K562 (cell line): ENCODE measurements around the gene NKAIN1. TPM values are rescaled to one million over a fixed set of nuclear protein-coding genes. Genes with fewer than 3 reads are reported as not detected.

Experiments used
- ARID1B ChIP-seq: fragments of 450-650 bp; IDR thresholded peaks from 2 replicates; pipeline ENCODE4 v1.6.1; 2016; ENCODE audit warnings: antibody characterized with exemption, mild to moderate bottlenecking, inconsistent platforms
- CTCF ChIP-seq, 3 experiments: IDR thresholded peaks in 2 of 3; conservative IDR thresholded peaks in 1 of 3; 2 replicates each; pipeline ENCODE4 v1.5.1; 2011 to 2012; ENCODE audit warnings: low read length in 3 of 3, mild to moderate bottlenecking in 3 of 3, control low read depth in 2 of 3, improper control_type of control experiment in 1 of 3, inconsistent platforms in 1 of 3, low read depth in 1 of 3, mixed read lengths in 1 of 3, moderate library complexity in 1 of 3; ENCODE audit not compliant: insufficient read depth in 2 of 3
- DLX4 ChIP-seq: fragments of 250-450 bp; sonication (Bioruptor Pico); IDR thresholded peaks from 2 replicates; pipeline ENCODE4 v1.6.1; 2021; ENCODE audit warnings: mild to moderate bottlenecking
- E2F8 ChIP-seq: fragments of 450-650 bp; IDR thresholded peaks from 2 replicates; pipeline ENCODE4 v1.7.1; 2018; ENCODE audit warnings: mild to moderate bottlenecking, low read depth; ENCODE audit not compliant: partially characterized antibody
- ELK1 ChIP-seq: sonication (generic); formaldehyde crosslinking; IDR thresholded peaks from 2 replicates; pipeline ENCODE4 v1.8.1; 2022; ENCODE audit warnings: missing genetic modification reagents
- HDAC2 ChIP-seq: fragments of 450-650 bp; IDR thresholded peaks from 2 replicates; pipeline ENCODE4 v1.6.1; 2016; ENCODE audit warnings: mild to moderate bottlenecking
- MNT ChIP-seq, 2 experiments: fragments of 450-650 bp; conservative IDR thresholded peaks; 2 replicates each; pipeline ENCODE4 v1.6.1; 2017; ENCODE audit warnings: mild to moderate bottlenecking in 2 of 2, moderate library complexity in 2 of 2
- RBM15 ChIP-seq: fragments of 200-400 bp; formaldehyde crosslinking; IDR thresholded peaks from 2 replicates; pipeline ENCODE4 v1.6.1; 2018; ENCODE audit warnings: mild to moderate bottlenecking, low read length, moderate library complexity; ENCODE audit not compliant: insufficient read depth
- SNAPC5 ChIP-seq: fragments of 250-450 bp; sonication (Bioruptor Pico); IDR thresholded peaks from 2 replicates; pipeline ENCODE4 v1.8.0; 2021; ENCODE audit warnings: moderate library complexity, mild to moderate bottlenecking, inconsistent platforms
- SNIP1 ChIP-seq: fragments of 450-650 bp; IDR thresholded peaks from 2 replicates; pipeline ENCODE4 v1.7.1; 2017; ENCODE audit warnings: low read depth, mild to moderate bottlenecking
- TBL1XR1 ChIP-seq, 2 experiments: IDR thresholded peaks; 2 replicates each; pipeline ENCODE4 v1.6.1; 2012; ENCODE audit warnings: improper control_type of control experiment in 2 of 2, low read length in 2 of 2, mild to moderate bottlenecking in 1 of 2
- TFAM ChIP-seq: fragments of 250-450 bp; sonication (Bioruptor Pico); conservative IDR thresholded peaks from 2 replicates; pipeline ENCODE4 v1.5.0; 2021; ENCODE audit warnings: mild to moderate bottlenecking, moderate library complexity
- XRCC5 ChIP-seq: fragments of 200-400 bp; formaldehyde crosslinking; IDR thresholded peaks from 2 replicates; pipeline ENCODE4 v1.6.1; 2017; ENCODE audit warnings: low read depth, mild to moderate bottlenecking, low read length
- ZNF518B ChIP-seq: fragments of 250-450 bp; sonication (Bioruptor Pico); IDR thresholded peaks from 2 replicates; pipeline ENCODE4 v1.5.0; 2021; ENCODE audit warnings: mild to moderate bottlenecking, moderate library complexity
- ZSCAN29 ChIP-seq: fragments of 450-650 bp; IDR thresholded peaks from 2 replicates; pipeline ENCODE4 v1.6.1; 2017
- polyA plus RNA-seq, 8 experiments: library from polyadenylated mRNA; depleted of rRNA in 4 of 8; stranded (reverse) in 5 of 8; unstranded in 3 of 8; fragments of >200 nt; fragmentation: Nextera tagmentation in 2 of 8; fragmentation: Illumina TruSeq in 1 of 8; extraction: Ambion mirVana in 2 of 8; extraction: Trizol in 1 of 8; gene quantifications; 2 replicates each; pipeline versions ENCODE4 v1.2.1 to v1.2.3, GENCODE V29; 2011 to 2014; ENCODE audit warnings: inconsistent platforms in 1 of 8, missing spikeins in 1 of 8
- total RNA-seq, 7 experiments: library from RNA; depleted of rRNA in 6 of 7; stranded (reverse); fragments of >200 nt in 6 of 7; fragmentation: Illumina TruSeq in 2 of 7; extraction: Trizol in 2 of 7; gene quantifications; 2 replicates each; pipeline versions ENCODE4 v1.2.1 to v1.2.3, GENCODE V29; 2011 to 2021; ENCODE audit warnings: low replicate concordance in 1 of 7

The NKAIN1 gene
- total and polyA plus RNA-seq, 9 of the 15 experiments (the other 6 are each of a cell fraction or from before 2014, with no cell fraction given), result 0.03 to 0.22 (median 0.04) TPM; not detected in 3

GRCh38 chr1:31182352-31182751 is 57.3 kb downstream of the NKAIN1 start (continued):
- TF ChIP-seq CTCF (IDR thresholded peaks at IDR 0.05 in 2 of 3, conservative IDR thresholded peaks at IDR 0.05 in 1 of 3; ENCODE audit: insufficient read depth in 2 of 3, low read depth in 1 of 3, low read length in 3 of 3), result peak in 2 of 3 experiments; percentile 23 to 47; a peak in 3 of 6 replicates
- no peak for TF ChIP-seq TFAM (CRISPR knock-in tag)
- no peak for TF ChIP-seq SNIP1
- no peak for TF ChIP-seq RBM15
- no peak for TF ChIP-seq XRCC5
- TF ChIP-seq HDAC2, result peak; percentile 70
- TF ChIP-seq MNT (conservative IDR thresholded peaks at IDR 0.05), result no peak; a peak in 1 of 4 replicates
- TF ChIP-seq DLX4, result no peak
- no peak for TF ChIP-seq E2F8
- TF ChIP-seq ZSCAN29, result no peak
- TF ChIP-seq TBL1XR1 (IDR thresholded peaks at IDR 0.05; ENCODE audit: low read length in 2 of 2), result no peak
- no peak for TF ChIP-seq SNAPC5 (CRISPR knock-in tag)
- no peak for TF ChIP-seq ARID1B
- TF ChIP-seq ELK1 (CRISPR knock-in tag), result no peak
- no peak for TF ChIP-seq ZNF518B
